ENCODE data around the gene MYO5B.

The MYO5B gene

DNA sequence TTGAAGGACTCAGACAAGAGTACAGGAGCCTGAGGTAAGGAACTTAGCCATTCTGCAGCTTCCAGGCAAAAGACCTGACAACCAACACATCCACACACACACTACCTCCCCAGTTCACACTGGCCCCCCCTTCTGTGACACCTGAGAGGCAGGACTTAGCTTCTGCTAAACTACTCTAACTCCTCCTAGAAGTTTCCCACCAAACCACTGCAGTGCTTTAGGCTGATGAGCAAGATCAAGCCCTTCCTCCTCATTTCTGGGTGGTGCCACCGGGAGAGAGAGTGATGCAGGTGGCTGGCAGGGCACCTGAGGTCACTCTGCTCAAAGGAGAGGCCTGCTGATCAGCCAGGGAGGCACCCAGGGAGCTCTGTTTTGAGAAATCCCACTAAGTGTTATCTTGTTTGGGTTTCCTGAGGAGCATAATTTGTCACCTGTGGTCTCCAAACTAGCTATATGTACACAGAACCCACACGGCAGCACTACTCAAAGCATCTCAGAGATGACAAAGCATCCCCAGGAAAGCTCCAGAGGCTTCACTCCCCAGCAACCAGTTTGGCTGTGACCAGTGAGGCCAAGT lies 188.4 kb downstream of the MYO5B start:
- no peak for DNase-seq

DNA sequence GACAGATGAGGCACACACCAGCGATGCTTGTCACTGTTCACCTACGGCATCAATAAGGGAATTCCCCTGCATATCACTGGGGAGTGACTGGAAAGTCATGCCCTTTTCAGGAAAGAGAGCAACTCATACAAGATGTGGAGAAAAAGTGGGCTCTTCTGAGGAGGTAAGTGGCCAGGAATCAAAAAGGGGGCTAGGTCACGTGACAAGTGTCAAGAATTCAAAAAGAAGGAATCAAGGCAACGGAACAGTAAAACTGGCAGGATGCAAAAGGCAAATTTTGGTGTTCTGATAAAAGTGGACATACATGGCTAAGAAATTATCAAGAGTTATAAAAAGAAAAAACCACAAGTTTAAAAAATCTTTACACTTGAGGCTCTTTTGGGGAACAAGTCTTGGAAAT lies 190.9 kb downstream of the MYO5B start:
- no peak for DNase-seq

GRCh38 chr18:50002781-50003180 lies 192.2 kb downstream of the MYO5B start:
- no peak for DNase-seq

DNA sequence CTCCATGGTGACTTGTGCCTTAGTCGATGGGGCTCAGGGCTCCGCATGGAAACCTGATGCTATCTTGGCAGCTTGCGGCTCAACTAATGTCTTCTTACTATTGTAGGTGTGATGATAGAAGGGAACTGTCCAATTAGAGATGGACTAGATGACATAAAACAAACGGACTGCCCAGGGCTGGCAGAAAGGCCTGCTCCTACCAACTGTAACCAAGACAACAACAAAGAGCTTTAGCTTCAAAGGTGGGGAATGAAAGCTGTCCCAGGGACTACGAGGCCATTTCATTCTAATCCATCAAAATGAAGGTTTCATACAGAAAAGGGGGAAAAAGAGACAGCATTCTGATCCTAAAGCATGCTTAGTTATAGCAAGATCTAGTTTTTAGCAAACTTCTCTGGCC lies 194.7 kb downstream of the MYO5B start:
- no peak for DNase-seq

DNA sequence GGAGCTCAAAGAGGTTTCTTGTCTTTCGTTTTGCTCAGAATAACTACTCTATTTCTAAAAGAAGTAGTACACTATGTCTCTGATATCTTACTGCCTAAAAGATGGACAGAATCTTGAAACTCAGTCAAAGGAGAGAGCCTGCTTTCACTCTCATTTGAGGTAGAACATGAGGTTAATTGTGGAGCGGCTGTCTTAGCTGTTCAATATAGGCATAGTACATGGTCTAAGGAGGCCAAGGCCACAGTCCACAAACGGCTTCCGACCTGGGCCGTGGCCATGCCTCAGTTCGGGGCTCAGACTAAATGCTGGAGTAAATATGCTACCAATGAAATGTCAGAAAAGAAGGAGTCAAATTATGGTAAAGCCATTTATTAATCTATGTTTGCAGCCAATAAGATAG lies 195.8 kb downstream of the MYO5B start:
- DNase-seq, result no peak

- DNase-seq, result no peak
These were observed 197.4 kb downstream of the MYO5B start for GRCh38 chr18:49997558-49997957.

DNA sequence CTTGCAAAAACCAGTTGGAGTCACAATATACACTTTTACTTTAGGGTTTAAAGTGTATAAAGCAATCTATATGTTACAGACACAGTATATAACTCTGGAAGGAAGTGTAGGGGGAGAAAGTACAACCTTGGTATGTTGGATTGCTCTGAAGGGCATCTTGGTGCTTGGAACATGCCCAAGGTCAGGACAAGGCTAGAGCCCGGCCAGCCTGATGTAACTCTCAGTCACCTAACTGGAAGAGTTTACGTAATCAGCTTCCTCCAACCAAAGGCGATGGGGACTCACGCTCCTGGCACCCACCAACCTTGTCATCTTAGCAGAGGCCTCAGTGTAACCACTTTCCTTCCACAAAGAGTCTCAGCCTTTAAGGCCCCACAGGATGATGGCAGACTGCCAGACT lies 200.5 kb downstream of the MYO5B start:
- DNase-seq, result no peak

DNA sequence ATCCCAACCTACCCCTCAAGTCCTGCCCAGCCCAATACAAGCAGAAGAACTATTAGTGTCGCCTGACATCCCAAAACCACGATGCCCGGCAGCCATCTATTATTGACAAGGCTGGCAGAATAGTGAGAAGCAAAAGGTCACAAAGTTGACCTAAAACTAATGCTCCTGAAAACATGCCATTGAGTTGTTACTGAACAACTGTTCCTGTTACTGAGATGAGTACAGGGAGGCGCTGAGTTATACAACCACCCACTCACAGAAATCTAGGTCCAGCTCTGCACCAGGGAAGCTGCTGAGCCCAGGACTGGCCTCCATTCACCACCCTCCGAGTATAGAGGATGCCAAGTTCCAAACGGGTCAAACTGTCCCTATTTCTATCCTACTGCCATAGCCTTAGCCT lies 201.6 kb downstream of the MYO5B start:
- no peak for DNase-seq

DNA sequence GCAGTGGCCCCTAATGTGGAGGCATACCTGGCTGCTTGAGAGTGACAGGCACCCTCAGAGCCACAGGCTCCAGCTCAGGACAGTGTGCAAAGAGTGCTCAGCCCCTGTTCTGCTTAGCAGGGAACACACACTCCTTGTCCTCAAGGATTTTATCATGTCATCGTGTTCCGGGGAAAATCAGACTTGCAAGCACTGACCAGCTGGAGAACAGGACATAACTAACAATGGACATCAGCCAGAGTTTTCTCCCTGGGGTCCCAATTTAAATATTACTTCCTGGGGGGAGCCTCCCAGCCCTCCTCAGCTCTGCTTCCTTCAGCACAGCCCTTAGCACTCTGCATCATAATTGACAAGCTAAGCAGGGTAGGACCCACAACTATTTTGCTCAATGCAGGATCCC lies 206.2 kb downstream of the MYO5B start:
- DNase-seq, result no peak

DNA sequence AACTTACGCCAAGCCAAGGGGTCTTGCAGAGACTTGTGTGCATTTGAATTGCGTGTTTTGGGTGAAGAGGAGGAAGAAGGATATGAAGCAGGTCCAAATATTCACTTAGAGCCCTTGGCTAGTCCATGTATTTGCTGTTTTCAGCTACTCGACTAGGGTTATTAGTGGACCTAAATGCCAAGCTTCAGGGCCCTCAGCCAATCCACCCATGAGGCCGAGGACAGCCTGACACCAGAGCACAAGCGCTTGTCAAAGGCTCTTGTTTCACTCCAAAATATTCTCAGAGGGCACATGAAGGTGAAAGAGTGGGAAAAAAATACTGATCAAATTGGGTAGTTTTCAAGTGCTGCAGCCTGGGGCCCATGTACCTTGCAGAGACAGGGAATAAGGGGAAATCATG lies 206.8 kb downstream of the MYO5B start:
- DNase-seq, result no peak

DNA sequence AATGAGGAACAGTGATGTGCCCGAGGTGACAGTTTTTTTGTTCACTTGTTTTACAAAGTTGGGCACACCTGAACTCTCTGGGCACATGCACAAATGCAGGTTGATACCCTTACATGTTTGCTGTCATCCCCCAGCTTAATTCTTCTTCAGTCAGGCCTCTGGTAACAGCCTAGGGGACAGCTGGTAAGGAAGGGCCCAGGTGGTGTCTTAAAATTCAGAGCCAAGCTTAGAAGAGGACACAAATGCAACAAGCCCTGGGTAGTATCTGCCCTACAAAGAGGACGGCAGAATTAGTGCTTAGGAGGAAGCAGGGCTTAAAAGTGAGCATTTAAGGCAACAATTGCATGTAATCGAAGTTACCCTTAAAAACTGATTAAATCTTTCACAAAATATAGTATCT lies 209.7 kb downstream of the MYO5B start:
- no peak for DNase-seq

- DNase-seq, result no peak
These were observed 214.1 kb downstream of the MYO5B start for GRCh38 chr18:49980896-49981295.

GRCh38 chr18:49976795-49977560 lies 218.0 kb downstream of the MYO5B start:
- no peak for DNase-seq

- no peak for DNase-seq
These were observed 218.9 kb downstream of the MYO5B start for GRCh38 chr18:49976001-49976400.

DNA sequence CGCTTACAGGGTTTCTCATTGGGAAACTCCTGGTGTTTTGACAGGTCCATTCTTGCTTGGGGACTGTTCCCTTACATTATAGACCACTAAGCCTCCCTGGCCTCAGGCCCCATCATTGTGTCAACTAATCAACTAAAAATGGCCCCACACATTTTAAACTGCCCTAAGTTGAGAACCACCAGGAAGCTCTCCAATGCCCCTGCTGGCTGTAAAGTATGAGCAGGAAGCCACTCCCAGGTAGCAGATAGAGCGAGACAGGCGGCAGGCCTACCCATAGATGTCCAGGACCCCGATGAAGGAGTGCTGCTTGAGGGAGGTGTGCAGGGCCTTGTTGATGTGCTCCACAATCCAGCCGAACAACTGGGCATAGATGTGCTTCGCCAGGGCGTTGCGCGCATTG lies 220.9 kb downstream of the MYO5B start:
- DNase-seq, result no peak

GRCh38 chr18:49973592-49973991 lies 221.4 kb downstream of the MYO5B start:
- no peak for DNase-seq

- no peak for DNase-seq
These were observed 222.4 kb downstream of the MYO5B start for GRCh38 chr18:49972535-49972934.

- DNase-seq, result no peak
These were observed 223.5 kb downstream of the MYO5B start for GRCh38 chr18:49971462-49971861.

GRCh38 chr18:49970319-49970718 lies 224.6 kb downstream of the MYO5B start:
- DNase-seq, result no peak

- DNase-seq, result no peak
These were observed 226.2 kb downstream of the MYO5B start for GRCh38 chr18:49968644-49969309.

GRCh38 chr18:49967636-49968313 lies 227.2 kb downstream of the MYO5B start:
- no peak for DNase-seq

DNA sequence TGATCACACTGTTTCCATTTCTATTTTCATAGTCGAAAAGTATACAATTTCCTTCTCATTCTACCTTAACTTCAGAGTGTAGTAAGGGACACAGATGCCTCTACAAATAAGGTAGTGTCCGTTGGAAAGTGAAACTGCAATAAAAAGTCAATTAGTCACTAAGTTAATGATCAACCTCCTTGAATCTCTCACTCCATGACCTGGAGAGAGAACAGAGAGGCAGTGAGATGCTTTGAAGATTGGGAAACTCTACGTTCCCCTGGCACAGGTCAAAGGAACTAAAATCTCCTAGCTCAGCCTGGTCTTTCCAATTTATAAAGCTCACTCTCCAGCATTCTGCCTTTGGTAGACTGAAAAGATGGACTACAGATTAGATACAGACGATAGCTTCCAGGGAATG lies 227.8 kb downstream of the MYO5B start:
- DNase-seq, result no peak

- no peak for DNase-seq
These were observed 228.9 kb downstream of the MYO5B start for GRCh38 chr18:49966090-49966489.

GRCh38 chr18:49963217-49963616 lies 231.7 kb downstream of the MYO5B start:
- DNase-seq, result no peak

Data from HCEC 1CT (cell line).